ENCODE data around the gene WDR86.

Gene WDR86

GRCh38 chr7:151434549-151434948 is 24.7 kb upstream of the WDR86 start:
- Mint-ChIP-seq H3K4me3 (no peak overlapping the region), H3K27ac (no peak overlapping the region), H3K36me3 (no peaks in the 10 kb centered on the region), H3K9me3 (ENCODE audit: low read depth) (no peaks in the 10 kb centered on the region), H3K27me3 (no peaks in the 10 kb centered on the region), H3K4me1 (ENCODE audit: low read depth) (peaks cover 43% of the 10 kb centered on the region)

GRCh38 chr7:151433721-151434400 is 24.0 kb upstream of the WDR86 start:
- Mint-ChIP-seq H3K4me3 (no peak overlapping the region), H3K27ac (no peak overlapping the region)

GRCh38 chr7:151432658-151433521 is 23.1 kb upstream of the WDR86 start:
- Mint-ChIP-seq H3K4me3 (no peak overlapping the region), H3K27me3 (no peaks in the 10 kb centered on the region), H3K36me3 (no peaks in the 10 kb centered on the region), H3K9me3 (ENCODE audit: low read depth) (no peaks in the 10 kb centered on the region), H3K27ac (peak overlapping the region; percentile 54), H3K4me1 (ENCODE audit: low read depth) (peaks cover 54% of the 10 kb centered on the region)

More at GRCh38 chr7:151433721-151434400, 24.0 kb upstream of the WDR86 start:
- Mint-ChIP-seq H3K27me3 (no peaks in the 10 kb centered on the region), H3K9me3 (ENCODE audit: low read depth) (no peaks in the 10 kb centered on the region), H3K36me3 (no peaks in the 10 kb centered on the region), H3K4me1 (ENCODE audit: low read depth) (peaks cover 47% of the 10 kb centered on the region)

GRCh38 chr7:151431768-151432311 is 22.0 kb upstream of the WDR86 start:
- no peaks in the 10 kb centered on the region for H3K36me3 Mint-ChIP-seq
- H3K4me1 Mint-ChIP-seq (ENCODE audit: low read depth), result peaks cover 60% of the 10 kb centered on the region
- H3K27me3 Mint-ChIP-seq, result no peaks in the 10 kb centered on the region
- H3K4me3 Mint-ChIP-seq, result no peak overlapping the region
- no peaks in the 10 kb centered on the region for H3K9me3 Mint-ChIP-seq (ENCODE audit: low read depth)
- no peak overlapping the region for H3K27ac Mint-ChIP-seq

- H3K4me3 Mint-ChIP-seq, result no peak overlapping the region
- H3K4me1 Mint-ChIP-seq (ENCODE audit: low read depth), result peaks cover 63% of the 10 kb centered on the region
- no peak overlapping the region for H3K27ac Mint-ChIP-seq
- H3K27me3 Mint-ChIP-seq, result no peaks in the 10 kb centered on the region
- no peaks in the 10 kb centered on the region for H3K9me3 Mint-ChIP-seq (ENCODE audit: low read depth)
- no peaks in the 10 kb centered on the region for H3K36me3 Mint-ChIP-seq
Measured at GRCh38 chr7:151431281-151431767, 21.5 kb upstream of the WDR86 start.

- Mint-ChIP-seq H3K4me3 (no peak overlapping the region), H3K9me3 (ENCODE audit: low read depth) (no peaks in the 10 kb centered on the region), H3K27me3 (no peaks in the 10 kb centered on the region), H3K4me1 (ENCODE audit: low read depth) (peaks cover 63% of the 10 kb centered on the region), H3K27ac (no peak overlapping the region), H3K36me3 (no peaks in the 10 kb centered on the region)
Measured at GRCh38 chr7:151430391-151431205, 20.8 kb upstream of the WDR86 start.

- no peaks in the 10 kb centered on the region for H3K36me3 Mint-ChIP-seq
- H3K27me3 Mint-ChIP-seq, result no peaks in the 10 kb centered on the region
- peak overlapping the region; percentile 55 for H3K27ac Mint-ChIP-seq
- H3K4me1 Mint-ChIP-seq (ENCODE audit: low read depth), result peaks cover 62% of the 10 kb centered on the region
- no peaks in the 10 kb centered on the region for H3K9me3 Mint-ChIP-seq (ENCODE audit: low read depth)
- peak overlapping the region; percentile 51 for H3K4me3 Mint-ChIP-seq
Measured at GRCh38 chr7:151429560-151430331, 19.9 kb upstream of the WDR86 start.

- peaks cover 60% of the 10 kb centered on the region for H3K4me1 Mint-ChIP-seq (ENCODE audit: low read depth)
- no peaks in the 10 kb centered on the region for H3K9me3 Mint-ChIP-seq (ENCODE audit: low read depth)
- no peak overlapping the region for H3K27ac Mint-ChIP-seq
- H3K4me3 Mint-ChIP-seq, result peak overlapping the region; percentile 51
- no peaks in the 10 kb centered on the region for H3K27me3 Mint-ChIP-seq
- no peaks in the 10 kb centered on the region for H3K36me3 Mint-ChIP-seq
Measured at GRCh38 chr7:151429237-151429559, 19.4 kb upstream of the WDR86 start.

- Mint-ChIP-seq H3K4me3 (peak overlapping the region; percentile 62), H3K36me3 (no peaks in the 10 kb centered on the region), H3K27me3 (no peaks in the 10 kb centered on the region), H3K4me1 (ENCODE audit: low read depth) (peaks cover 60% of the 10 kb centered on the region), H3K27ac (peak overlapping the region; percentile 58), H3K9me3 (ENCODE audit: low read depth) (no peaks in the 10 kb centered on the region)
Measured at GRCh38 chr7:151428378-151429236, 18.8 kb upstream of the WDR86 start.

- Mint-ChIP-seq H3K36me3 (no peaks in the 10 kb centered on the region), H3K27ac (peak overlapping the region; percentile 58), H3K27me3 (no peaks in the 10 kb centered on the region), H3K4me1 (ENCODE audit: low read depth) (peaks cover 52% of the 10 kb centered on the region), H3K4me3 (peak overlapping the region; percentile 62), H3K9me3 (ENCODE audit: low read depth) (no peaks in the 10 kb centered on the region)
Measured at GRCh38 chr7:151427705-151428377, 18.0 kb upstream of the WDR86 start.

- Mint-ChIP-seq H3K9me3 (ENCODE audit: low read depth) (no peaks in the 10 kb centered on the region), H3K36me3 (no peaks in the 10 kb centered on the region), H3K27me3 (no peaks in the 10 kb centered on the region), H3K27ac (peak overlapping the region; percentile 34), H3K4me3 (no peak overlapping the region), H3K4me1 (ENCODE audit: low read depth) (peaks cover 47% of the 10 kb centered on the region)
Measured at GRCh38 chr7:151426904-151427704, 17.3 kb upstream of the WDR86 start.

GRCh38 chr7:151426441-151426903 is 16.6 kb upstream of the WDR86 start:
- Mint-ChIP-seq H3K4me1 (ENCODE audit: low read depth) (peaks cover 41% of the 10 kb centered on the region), H3K27ac (no peak overlapping the region), H3K9me3 (ENCODE audit: low read depth) (no peaks in the 10 kb centered on the region), H3K27me3 (no peaks in the 10 kb centered on the region), H3K36me3 (no peaks in the 10 kb centered on the region), H3K4me3 (no peak overlapping the region)

Data from activated naive CD8-positive, alpha-beta T cell (primary cell).